Keratinocyte (primary cell): ENCODE data around the gene TSPYL6. TPM values are rescaled to one million over a fixed set of nuclear protein-coding genes. Genes with fewer than 3 reads are reported as not detected.

ENCODE experiments used
- DNase-seq: peaks from one replicate; pipeline ENCODE4 v3.0.0-alpha.2; 2011; ENCODE audit warnings: low read depth, missing footprints, low spot score
- FAIRE-seq: peaks from 2 replicates; lab custom pipeline; 2011; peaks lifted over from hg19 to GRCh38; lab: Jason Lieb, UNC
- H2AFZ ChIP-seq: 2 replicates; pipeline ENCODE4 v1.6.0; 2012; ENCODE audit warnings: low read length, control low read depth, inconsistent platforms; ENCODE audit not compliant: control insufficient read depth
- H3K27ac ChIP-seq: 2 replicates; pipeline ENCODE4 v1.5.1; 2011; ENCODE audit warnings: low read length; ENCODE audit not compliant: control insufficient read depth, insufficient read depth
- H3K27me3 ChIP-seq: 3 replicates; pipeline ENCODE4 v1.6.0; 2011; ENCODE audit warnings: low read length; ENCODE audit not compliant: control insufficient read depth, insufficient read depth; ENCODE audit errors: extremely low read depth
- H3K36me3 ChIP-seq, 2 experiments: 2 replicates in 1 of 2; 3 replicates in 1 of 2; pipeline ENCODE4 v1.5.1; 2011; ENCODE audit warnings: low read length in 2 of 2, mild to moderate bottlenecking in 1 of 2; ENCODE audit not compliant: control insufficient read depth in 2 of 2, insufficient read depth in 2 of 2; ENCODE audit errors: extremely low read depth in 1 of 2
- H3K4me1 ChIP-seq: 3 replicates; pipeline ENCODE4 v1.5.1; 2011; ENCODE audit warnings: low read length; ENCODE audit not compliant: control insufficient read depth, insufficient read depth; ENCODE audit errors: extremely low read depth
- H3K4me2 ChIP-seq: 3 replicates; pipeline ENCODE4 v1.6.0; 2011; ENCODE audit warnings: low read depth, low read length; ENCODE audit not compliant: control insufficient read depth, insufficient read depth; ENCODE audit errors: extremely low read depth
- H3K4me3 ChIP-seq, 3 experiments: fragments of 200-600 bp in 1 of 3; sonication (generic) in 1 of 3; 2 replicates in 2 of 3; 3 replicates in 1 of 3; pipeline ENCODE4 v1.5.1; 2011 to 2016; ENCODE audit warnings: low read length in 3 of 3, mild to moderate bottlenecking in 3 of 3, control low read depth in 2 of 3, inconsistent platforms in 1 of 3, low read depth in 1 of 3, mixed read lengths in 1 of 3, mixed run types in 1 of 3, moderate library complexity in 1 of 3; ENCODE audit not compliant: control insufficient read depth in 2 of 3, insufficient read depth in 2 of 3; ENCODE audit errors: extremely low read depth in 1 of 3
- H3K79me2 ChIP-seq: 2 replicates; pipeline ENCODE4 v1.6.0; 2012; ENCODE audit warnings: low read length; ENCODE audit not compliant: control insufficient read depth, insufficient read depth
- H3K9ac ChIP-seq: 3 replicates; pipeline ENCODE4 v1.6.0; 2011; ENCODE audit warnings: low read length; ENCODE audit not compliant: control insufficient read depth, insufficient read depth; ENCODE audit errors: extremely low read depth
- H3K9me1 ChIP-seq: 3 replicates; pipeline ENCODE4 v1.6.0; 2011; ENCODE audit warnings: low read length; ENCODE audit not compliant: control insufficient read depth, insufficient read depth; ENCODE audit errors: extremely low read depth
- H3K9me3 ChIP-seq: 2 replicates; pipeline ENCODE4 v1.5.1; 2012; ENCODE audit warnings: low read depth, low read length; ENCODE audit not compliant: control insufficient read depth
- H4K20me1 ChIP-seq: 3 replicates; pipeline ENCODE4 v1.6.0; 2011; ENCODE audit warnings: low read length; ENCODE audit not compliant: control insufficient read depth, insufficient read depth; ENCODE audit errors: extremely low read depth
- EZH2 ChIP-seq: IDR thresholded peaks from one replicate; pipeline ENCODE4 v1.6.1; 2012; ENCODE audit warnings: inconsistent platforms, mild to moderate bottlenecking, low read length, moderate library complexity
- dilution Hi-C: fragments of 300-500 bp; cut with MboI; formaldehyde crosslinking; loops from one replicate; pipeline ENCODE4 v1.7.0; 2020; ENCODE audit warnings: low sequenced_read_pairs; ENCODE audit not compliant: extremely low pct_ligation_motif_present
- polyA plus RNA-seq, 5 experiments: library from polyadenylated mRNA; depleted of rRNA in 3 of 5; stranded (reverse) in 3 of 5; stranded (forward) in 1 of 5; unstranded in 1 of 5; fragments of >200 nt; gene quantifications; 1 replicate in 1 of 5; 2 replicates in 3 of 5; 3 replicates in 1 of 5; pipeline versions ENCODE4 v1.2.1 to v1.2.3, GENCODE V29; 2011 to 2012; ENCODE audit warnings: missing spikeins in 2 of 5, low read depth in 1 of 5, low replicate concordance in 1 of 5
- TF ChIP-seq, protein P1 (sequence below), 3 experiments: IDR thresholded peaks in 1 of 3; conservative IDR thresholded peaks in 1 of 3; optimal IDR thresholded peaks in 1 of 3; 2 replicates in 2 of 3; 3 replicates in 1 of 3; pipeline versions ENCODE3 to v1.5.1; 2011; ENCODE audit warnings: low read length in 3 of 3, mild to moderate bottlenecking in 3 of 3, moderate library complexity in 2 of 3, control low read depth in 1 of 3, inconsistent platforms in 1 of 3; ENCODE audit not compliant: insufficient read depth in 2 of 3; ENCODE audit errors: extremely low read depth in 1 of 3

The TSPYL6 gene
- polyA plus RNA-seq, 1 donor (not counting 4 experiments of a cell fraction or from before 2014, with no cell fraction given), result not detected

DNA sequence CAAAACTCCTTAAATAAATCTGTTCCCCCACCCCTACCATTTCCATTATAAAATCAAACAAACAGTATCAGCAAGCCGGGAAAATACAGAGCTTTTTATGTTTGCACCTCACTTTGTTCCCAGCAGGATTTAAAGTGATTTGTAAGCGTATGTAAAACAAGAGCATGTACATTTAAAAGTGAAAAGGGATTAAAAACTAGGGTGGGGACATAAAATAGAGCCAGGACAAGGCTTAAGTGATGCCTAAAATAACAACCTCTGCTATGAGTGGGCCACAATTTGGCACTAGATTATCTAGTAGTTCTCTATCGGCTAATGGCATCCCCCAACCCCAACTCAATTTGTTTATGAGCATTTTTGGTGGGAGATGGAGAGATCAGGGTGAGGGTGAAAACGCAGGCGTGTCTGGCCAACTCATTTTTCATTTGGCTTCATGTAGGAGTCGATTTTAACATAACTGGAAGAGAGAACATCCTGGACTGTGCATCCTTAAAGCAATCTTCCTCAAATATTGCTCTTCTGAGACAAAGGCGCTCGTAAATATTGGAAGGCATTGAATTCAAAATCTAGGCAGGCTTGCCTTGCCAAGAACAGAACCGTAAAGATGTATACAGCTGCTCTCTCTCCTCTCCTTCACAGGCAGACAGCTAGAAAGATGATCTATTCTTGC is 34.5 kb upstream of the TSPYL6 start:
- Histone ChIP-seq H4K20me1 (no peaks in the 10 kb centered on the region), H3K4me2 (no peak overlapping the region), H3K27me3 (no peaks in the 10 kb centered on the region), H3K9me3 (no peaks in the 10 kb centered on the region), H3K27ac (no peak overlapping the region), H3K9ac (no peak overlapping the region), H3K36me3 (no peaks in the 10 kb centered on the region), H3K79me2 (no peaks in the 10 kb centered on the region), H3K9me1 (no peaks in the 10 kb centered on the region), H3K4me1 (peaks cover 4% of the 10 kb centered on the region), H3K4me3 (no peak overlapping the region), H2AFZ (no peak overlapping the region)
- FAIRE-seq (no peak), DNase-seq (no peak)
- TF ChIP-seq, protein P1, sequence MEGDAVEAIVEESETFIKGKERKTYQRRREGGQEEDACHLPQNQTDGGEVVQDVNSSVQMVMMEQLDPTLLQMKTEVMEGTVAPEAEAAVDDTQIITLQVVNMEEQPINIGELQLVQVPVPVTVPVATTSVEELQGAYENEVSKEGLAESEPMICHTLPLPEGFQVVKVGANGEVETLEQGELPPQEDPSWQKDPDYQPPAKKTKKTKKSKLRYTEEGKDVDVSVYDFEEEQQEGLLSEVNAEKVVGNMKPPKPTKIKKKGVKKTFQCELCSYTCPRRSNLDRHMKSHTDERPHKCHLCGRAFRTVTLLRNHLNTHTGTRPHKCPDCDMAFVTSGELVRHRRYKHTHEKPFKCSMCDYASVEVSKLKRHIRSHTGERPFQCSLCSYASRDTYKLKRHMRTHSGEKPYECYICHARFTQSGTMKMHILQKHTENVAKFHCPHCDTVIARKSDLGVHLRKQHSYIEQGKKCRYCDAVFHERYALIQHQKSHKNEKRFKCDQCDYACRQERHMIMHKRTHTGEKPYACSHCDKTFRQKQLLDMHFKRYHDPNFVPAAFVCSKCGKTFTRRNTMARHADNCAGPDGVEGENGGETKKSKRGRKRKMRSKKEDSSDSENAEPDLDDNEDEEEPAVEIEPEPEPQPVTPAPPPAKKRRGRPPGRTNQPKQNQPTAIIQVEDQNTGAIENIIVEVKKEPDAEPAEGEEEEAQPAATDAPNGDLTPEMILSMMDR (optimal IDR thresholded peaks at IDR 0.05 in 1 of 3, IDR thresholded peaks at IDR 0.05 in 1 of 3, conservative IDR thresholded peaks at IDR 0.05 in 1 of 3; ENCODE audit: extremely low read depth in 1 of 3, insufficient read depth in 2 of 3, low read length in 3 of 3), result no peak
- TF ChIP-seq EZH2, result no peak
- dilution Hi-C loops, result no loop called here

DNA sequence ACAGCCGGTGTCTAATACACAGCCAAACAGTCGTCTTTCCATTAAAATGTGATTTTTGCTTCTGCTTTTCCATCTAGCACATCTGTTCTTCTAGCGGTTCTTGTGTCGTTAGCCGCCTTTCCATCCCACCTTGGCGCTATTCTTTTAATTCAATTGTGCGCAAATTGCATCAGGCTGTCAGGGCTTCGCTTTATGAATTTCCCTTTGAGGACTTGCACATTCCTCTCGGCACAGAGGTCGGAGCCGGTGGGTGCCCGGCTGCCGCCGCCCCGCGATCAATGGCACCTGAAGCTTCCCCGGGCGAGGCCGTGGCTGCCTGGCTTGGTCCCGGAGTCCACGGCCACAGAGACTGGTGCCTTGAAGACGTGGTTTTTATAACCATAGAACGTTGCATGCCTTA is 33.9 kb upstream of the TSPYL6 start:
- DNase-seq (no peak), FAIRE-seq (no peak)
- no peaks in the 10 kb centered on the region for H3K79me2 ChIP-seq
- peaks cover 2% of the 10 kb centered on the region for H3K4me1 ChIP-seq
- H4K20me1 ChIP-seq, result no peaks in the 10 kb centered on the region
- no peak overlapping the region for H3K4me3 ChIP-seq
- H3K36me3 ChIP-seq, result no peaks in the 10 kb centered on the region
- H3K9ac ChIP-seq, result no peak overlapping the region
- no peaks in the 10 kb centered on the region for H3K9me1 ChIP-seq
- H3K27ac ChIP-seq, result no peak overlapping the region
- TF ChIP-seq EZH2, result no peak
- TF ChIP-seq, protein P1 (optimal IDR thresholded peaks at IDR 0.05 in 1 of 3, IDR thresholded peaks at IDR 0.05 in 1 of 3, conservative IDR thresholded peaks at IDR 0.05 in 1 of 3; ENCODE audit: extremely low read depth in 1 of 3, insufficient read depth in 2 of 3, low read length in 3 of 3), result no peak
- dilution Hi-C loops, result no loop called here
- no peaks in the 10 kb centered on the region for H3K27me3 ChIP-seq
- H3K4me2 ChIP-seq, result no peak overlapping the region
- H3K9me3 ChIP-seq, result no peaks in the 10 kb centered on the region
- H2AFZ ChIP-seq, result no peak overlapping the region
